Gastrocnemius medialis (tissue), 4 donors: ENCODE data around the gene SLC34A2.

Experiments used
- CTCF ChIP-seq, 5 experiments: fragments of 450-650 bp in 3 of 5; fragments of 200-600 bp in 2 of 5; sonication (generic) in 2 of 5; IDR thresholded peaks in 4 of 5; conservative IDR thresholded peaks in 1 of 5; 1 replicate in 4 of 5; 2 replicates in 1 of 5; pipeline ENCODE4 v1.5.1; 2016 to 2019; ENCODE audit warnings: antibody characterized with exemption in 5 of 5, mild to moderate bottlenecking in 3 of 5, moderate library complexity in 3 of 5
- POLR2A ChIP-seq, 2 donors: fragments of 450-650 bp; IDR thresholded peaks; one replicate each; pipeline ENCODE4 v1.6.1; 2017; ENCODE audit warnings: antibody characterized with exemption in 2 of 2, mild to moderate bottlenecking in 2 of 2, moderate library complexity in 2 of 2

DNA sequence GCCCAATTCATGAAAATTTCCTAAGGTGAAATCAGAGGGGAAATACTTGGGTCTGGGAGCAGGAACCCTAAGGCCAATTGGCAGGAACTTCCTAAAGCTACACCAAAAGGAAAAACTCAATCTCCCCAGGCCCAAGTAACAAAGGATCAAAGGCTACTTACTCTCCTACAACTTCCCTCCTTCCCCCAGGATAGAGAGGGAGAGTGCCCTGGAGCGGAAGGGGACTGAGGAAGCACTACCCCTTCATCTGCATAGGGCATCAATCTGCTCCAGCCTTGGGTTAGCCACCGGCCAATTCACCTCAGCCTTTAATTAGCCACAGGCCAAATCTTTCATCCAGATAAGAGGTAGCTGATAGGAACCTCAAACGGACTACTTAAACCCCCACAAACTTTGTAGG is 55.0 kb downstream of the SLC34A2 start:
- TF ChIP-seq CTCF (IDR thresholded peaks at IDR 0.05 in 4 of 5, conservative IDR thresholded peaks at IDR 0.05 in 1 of 5) (no peak), POLR2A (IDR thresholded peaks at IDR 0.05) (no peak)
